Brain microvascular endothelial cell (primary cell): ENCODE results near the gene GPRIN2.

Source experiments
- DNase-seq: peaks from one replicate; pipeline ENCODE4 v3.0.0-alpha.2; 2020
- H3K27ac ChIP-seq: fragments of 250-450 bp; sonication (Bioruptor Pico); 2 replicates; pipeline ENCODE4 v1.5.1; 2020; ENCODE audit warnings: mild to moderate bottlenecking, moderate library complexity
- H3K27me3 ChIP-seq: fragments of 250-450 bp; sonication (Bioruptor Pico); replicated peaks from 2 replicates; pipeline ENCODE4 v1.5.1; 2020; ENCODE audit warnings: mild to moderate bottlenecking
- H3K36me3 ChIP-seq: fragments of 250-450 bp; sonication (Bioruptor Pico); replicated peaks from 2 replicates; pipeline ENCODE4 v1.5.1; 2020; ENCODE audit warnings: mild to moderate bottlenecking
- H3K4me3 ChIP-seq: 2 replicates; pipeline ENCODE4 v1.5.1; 2011; ENCODE audit warnings: low read depth, mild to moderate bottlenecking, control low read depth, low read length, moderate library complexity
- in situ Hi-C: cut with HindIII; loops from 2 replicates; pipeline ENCODE4 v1.10.0; 2017; ENCODE audit warnings: low sequenced_read_pairs, low pct_ligation_motif_present
- TF ChIP-seq, protein P1 (sequence below): IDR thresholded peaks from 2 replicates; pipeline ENCODE4 v1.5.1; 2011; ENCODE audit warnings: low read depth, mild to moderate bottlenecking, moderate library complexity, low read length, control low read depth, inconsistent platforms; ENCODE audit errors: missing control alignments

The GPRIN2 gene

GRCh38 chr10:46549171-46550075 lies 7.0 kb downstream of the GPRIN2 start:
- TF ChIP-seq, protein P1, sequence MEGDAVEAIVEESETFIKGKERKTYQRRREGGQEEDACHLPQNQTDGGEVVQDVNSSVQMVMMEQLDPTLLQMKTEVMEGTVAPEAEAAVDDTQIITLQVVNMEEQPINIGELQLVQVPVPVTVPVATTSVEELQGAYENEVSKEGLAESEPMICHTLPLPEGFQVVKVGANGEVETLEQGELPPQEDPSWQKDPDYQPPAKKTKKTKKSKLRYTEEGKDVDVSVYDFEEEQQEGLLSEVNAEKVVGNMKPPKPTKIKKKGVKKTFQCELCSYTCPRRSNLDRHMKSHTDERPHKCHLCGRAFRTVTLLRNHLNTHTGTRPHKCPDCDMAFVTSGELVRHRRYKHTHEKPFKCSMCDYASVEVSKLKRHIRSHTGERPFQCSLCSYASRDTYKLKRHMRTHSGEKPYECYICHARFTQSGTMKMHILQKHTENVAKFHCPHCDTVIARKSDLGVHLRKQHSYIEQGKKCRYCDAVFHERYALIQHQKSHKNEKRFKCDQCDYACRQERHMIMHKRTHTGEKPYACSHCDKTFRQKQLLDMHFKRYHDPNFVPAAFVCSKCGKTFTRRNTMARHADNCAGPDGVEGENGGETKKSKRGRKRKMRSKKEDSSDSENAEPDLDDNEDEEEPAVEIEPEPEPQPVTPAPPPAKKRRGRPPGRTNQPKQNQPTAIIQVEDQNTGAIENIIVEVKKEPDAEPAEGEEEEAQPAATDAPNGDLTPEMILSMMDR: no peak
- in situ Hi-C loops: no loop called here
- H3K27me3 ChIP-seq: no peaks in the 10 kb centered on the region
- no peaks in the 10 kb centered on the region for H3K36me3 ChIP-seq
- H3K27ac ChIP-seq: no peak overlapping the region
- no peak overlapping the region for H3K4me3 ChIP-seq
- DNase-seq: no peak

DNA sequence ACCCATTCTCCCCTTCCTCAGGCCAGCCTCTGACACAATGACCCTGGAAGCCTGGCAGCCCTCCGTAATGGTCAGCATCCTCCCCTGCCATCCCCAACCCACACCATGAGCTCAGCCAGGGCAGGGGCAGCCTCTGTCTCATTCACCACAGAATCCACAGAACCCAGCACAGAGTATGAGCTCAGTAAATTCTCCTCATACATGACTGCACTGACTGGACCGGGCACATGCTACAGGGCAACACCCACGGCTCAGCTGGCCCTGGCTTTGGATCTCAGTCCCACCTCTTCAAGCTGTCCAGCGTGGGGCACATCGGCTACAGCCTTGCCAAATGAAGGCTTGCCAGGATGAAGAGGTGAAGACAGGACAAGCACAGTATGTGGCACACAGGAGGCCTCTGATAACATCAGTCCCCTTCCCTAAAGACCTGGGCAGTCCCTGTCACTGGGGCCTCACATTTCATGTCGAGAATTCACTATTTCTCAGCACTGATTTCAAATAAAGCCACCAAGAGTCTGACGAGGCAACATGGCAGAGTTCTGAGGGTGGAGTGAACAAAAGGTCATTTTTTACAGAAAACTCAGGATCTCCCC lies 7.9 kb downstream of the GPRIN2 start:
- TF ChIP-seq, protein P1: no peak
- Histone ChIP-seq H3K36me3 (no peaks in the 10 kb centered on the region), H3K27me3 (no peaks in the 10 kb centered on the region), H3K4me3 (no peak overlapping the region), H3K27ac (no peak overlapping the region)
- in situ Hi-C loops: no loop called here
- no peak for DNase-seq

- Histone ChIP-seq H3K27ac (no peak overlapping the region), H3K36me3 (no peaks in the 10 kb centered on the region), H3K4me3 (no peak overlapping the region), H3K27me3 (no peaks in the 10 kb centered on the region)
- in situ Hi-C loops: no loop called here
- no peak for DNase-seq
- TF ChIP-seq, protein P1: no peak
Observed at GRCh38 chr10:46547541-46548497, 8.6 kb downstream of the GPRIN2 start.

DNA sequence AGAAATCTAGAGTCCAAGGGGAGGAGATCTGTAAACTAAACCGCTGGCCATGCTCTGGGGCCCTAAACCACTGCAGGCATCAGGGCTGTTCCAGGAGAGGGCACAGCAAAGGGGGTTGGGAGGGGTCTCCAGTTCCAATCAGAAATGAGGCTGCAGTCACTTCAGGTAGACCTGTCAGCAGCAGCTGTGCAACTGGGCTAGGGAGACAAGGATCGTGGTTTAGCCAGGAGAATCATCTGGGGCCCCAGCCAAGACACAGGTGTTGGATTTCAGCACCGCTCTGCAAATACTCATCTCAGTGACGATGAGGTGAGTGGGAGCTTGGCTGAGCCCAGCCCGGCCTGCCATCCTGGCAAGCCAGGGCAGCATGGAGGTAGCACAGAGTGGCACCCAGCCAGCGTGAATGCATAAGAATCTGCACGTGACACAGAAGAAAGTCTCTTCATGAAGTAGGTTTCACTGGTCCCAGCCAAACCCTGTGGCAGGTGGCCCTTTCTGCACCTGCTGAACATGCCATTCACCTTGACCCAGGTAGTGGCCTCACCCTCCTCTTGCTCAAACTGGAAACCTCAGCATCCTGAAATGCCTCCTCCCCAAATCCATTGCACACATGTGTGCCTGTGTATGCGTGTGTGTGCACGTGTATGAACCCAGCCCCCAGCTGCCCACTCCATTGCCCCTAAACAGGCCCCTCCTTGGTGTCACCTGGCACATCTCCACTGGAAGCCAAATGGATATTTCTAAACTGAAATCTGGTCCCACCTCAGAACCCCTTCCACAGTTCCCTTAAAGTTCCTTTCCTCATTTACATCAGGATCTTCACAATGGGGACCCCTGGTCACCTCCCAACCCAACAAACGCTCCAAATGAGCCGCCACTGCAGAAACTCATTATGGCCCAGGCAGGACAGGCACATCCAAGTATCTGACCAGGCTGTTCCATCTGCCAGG lies 9.6 kb downstream of the GPRIN2 start:
- no peak for DNase-seq
- TF ChIP-seq, protein P1: no peak
- Histone ChIP-seq H3K27me3 (no peaks in the 10 kb centered on the region), H3K27ac (no peak overlapping the region), H3K36me3 (no peaks in the 10 kb centered on the region), H3K4me3 (no peak overlapping the region)
- in situ Hi-C loops: no loop called here
